HG03060 (cell line): Measurements from ENCODE around the gene RHOA.
"Not testable (repeated sequence)": the region's sequence is repeated elsewhere in the genome, so short reads cannot be mapped to it uniquely, and the experiment has no call there.

ENCODE experiments used
- ATAC-seq: cut with Tn5 transposase; IDR thresholded peaks from one replicate; pipeline ENCODE4 v1.9.1; 2021; ENCODE audit warnings: low read depth, moderate number of reproducible peaks; ENCODE audit not compliant: unreplicated experiment

Gene RHOA

GRCh38 chr3:49371946-49372345, 39.8 kb downstream of the RHOA start:
- ATAC-seq, result no peak

- no peak for ATAC-seq
These were observed 41.0 kb downstream of the RHOA start for GRCh38 chr3:49370585-49371290.

DNA sequence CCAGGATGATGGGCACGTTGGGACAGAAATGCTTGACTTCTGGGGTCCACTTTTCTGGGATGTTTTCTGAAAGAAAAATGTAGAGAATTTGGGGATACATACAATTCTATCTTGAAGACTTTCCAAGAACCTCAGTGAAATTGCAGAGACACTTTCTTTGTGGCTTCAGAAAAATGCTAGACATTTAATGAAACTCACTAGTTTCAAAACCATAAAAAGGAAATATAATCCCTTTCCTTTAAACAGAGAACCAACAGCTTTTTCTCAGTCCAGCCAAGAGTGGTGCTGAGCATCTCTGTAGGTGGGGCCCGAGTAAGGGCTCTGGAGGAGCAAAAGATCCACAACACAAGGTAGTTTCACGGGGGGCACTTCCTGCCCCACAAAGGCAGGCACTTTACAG, 49.2 kb downstream of the RHOA start:
- ATAC-seq, result no peak

DNA sequence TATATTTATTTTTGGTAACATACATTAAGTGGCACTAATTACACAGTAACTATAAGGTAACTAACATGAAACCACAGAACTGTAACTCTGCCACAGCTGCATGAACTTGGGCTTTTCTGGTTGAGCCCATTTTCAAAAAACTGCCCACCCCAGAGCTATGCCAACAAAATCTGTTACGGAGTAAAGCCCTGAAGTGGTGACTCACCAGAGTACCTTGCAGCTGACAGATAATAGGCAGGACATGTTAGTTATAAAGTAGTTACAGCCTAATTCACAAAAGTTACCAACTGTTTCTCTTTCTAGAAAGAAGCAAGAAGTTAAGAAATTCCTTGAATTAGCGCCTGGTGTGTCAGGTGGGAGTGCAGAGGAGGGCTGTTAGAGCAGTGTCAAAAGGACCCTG, 52.2 kb downstream of the RHOA start:
- ATAC-seq, result no peak

GRCh38 chr3:49358884-49359225, 52.9 kb downstream of the RHOA start:
- ATAC-seq, result no peak

- ATAC-seq, result no peak
These were observed 53.4 kb downstream of the RHOA start, which contains the start of gene GPX1 for GRCh38 chr3:49358217-49358883. Gene GPX1, minus strand, starts transcription at chr3:49358353. Its CDS starts 75 bp downstream, at chr3:49358278.

DNA sequence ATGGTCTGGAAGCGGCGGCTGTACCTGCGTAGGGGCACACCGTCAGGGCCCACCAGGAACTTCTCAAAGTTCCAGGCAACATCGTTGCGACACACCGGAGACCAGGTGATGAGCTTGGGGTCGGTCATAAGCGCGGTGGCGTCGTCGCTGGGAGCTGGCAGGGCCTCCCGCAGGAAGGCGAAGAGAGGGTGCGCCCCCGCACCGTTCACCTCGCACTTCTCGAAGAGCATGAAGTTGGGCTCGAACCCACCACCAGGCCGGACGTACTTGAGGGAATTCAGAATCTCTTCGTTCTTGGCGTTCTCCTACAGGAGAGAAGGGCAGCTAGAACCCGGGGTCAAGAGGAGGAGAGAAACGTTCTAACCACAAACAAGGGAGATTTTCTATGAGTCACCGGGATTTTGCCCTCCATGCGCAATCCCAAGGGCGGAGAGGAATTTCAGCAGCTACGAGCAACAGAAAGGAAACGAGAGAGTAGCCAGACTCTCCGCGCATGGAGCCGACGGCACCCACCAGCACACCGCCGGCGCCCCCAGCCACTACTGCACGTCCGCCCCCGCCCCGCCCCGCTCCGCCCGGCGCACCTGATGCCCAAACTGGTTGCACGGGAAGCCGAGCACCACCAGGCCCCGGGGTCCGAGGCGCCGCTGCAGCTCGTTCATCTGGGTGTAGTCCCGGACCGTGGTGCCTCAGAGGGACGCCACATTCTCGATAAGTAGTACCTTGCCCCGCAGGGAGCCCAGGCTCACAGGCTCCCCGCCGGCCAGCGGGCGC, 54.1 kb downstream of the RHOA start:
- ATAC-seq, result not testable (repeated sequence)

DNA sequence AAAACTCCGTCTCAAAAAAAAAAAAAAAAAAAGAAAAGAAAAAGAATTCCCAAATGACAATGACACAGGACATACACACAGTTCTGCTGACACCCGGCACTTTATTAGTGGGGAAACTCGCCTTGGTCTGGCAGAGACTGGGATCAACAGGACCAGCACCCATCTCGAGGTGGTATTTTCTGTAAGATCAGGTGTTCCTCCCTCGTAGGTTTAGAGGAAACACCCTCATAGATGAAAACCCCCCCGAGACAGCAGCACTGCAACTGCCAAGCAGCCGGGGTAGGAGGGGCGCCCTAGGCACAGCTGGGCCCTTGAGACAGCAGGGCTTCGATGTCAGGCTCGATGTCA, 54.7 kb downstream of the RHOA start:
- not testable (repeated sequence) for ATAC-seq

DNA sequence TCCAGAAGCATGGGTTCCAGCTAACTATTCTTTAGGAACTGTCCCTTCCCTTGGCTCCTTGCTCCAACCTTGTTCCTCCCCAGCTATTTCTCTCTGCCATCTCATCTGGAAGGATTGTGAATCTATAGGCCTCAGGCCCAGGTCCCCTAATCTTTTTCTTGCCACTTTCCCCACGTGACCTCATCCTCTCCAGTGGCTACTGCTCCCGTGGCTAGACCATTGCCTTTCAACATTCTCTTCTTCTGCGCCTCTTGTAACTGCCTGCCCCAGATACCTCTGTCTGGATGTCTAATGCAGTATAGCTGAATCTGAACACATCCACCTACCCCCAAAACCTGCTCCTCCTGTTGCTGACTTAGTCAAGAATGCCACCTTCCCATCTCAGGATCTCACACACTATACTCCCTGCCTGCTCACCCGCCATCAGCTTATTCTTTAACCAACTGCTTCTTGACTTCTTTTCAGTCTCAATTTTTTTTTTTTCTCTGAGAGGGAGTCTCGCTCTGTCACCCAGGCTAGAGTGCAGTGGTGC, 58.8 kb downstream of the RHOA start:
- ATAC-seq, result no peak

GRCh38 chr3:49352281-49352680, 59.5 kb downstream of the RHOA start:
- ATAC-seq, result no peak

DNA sequence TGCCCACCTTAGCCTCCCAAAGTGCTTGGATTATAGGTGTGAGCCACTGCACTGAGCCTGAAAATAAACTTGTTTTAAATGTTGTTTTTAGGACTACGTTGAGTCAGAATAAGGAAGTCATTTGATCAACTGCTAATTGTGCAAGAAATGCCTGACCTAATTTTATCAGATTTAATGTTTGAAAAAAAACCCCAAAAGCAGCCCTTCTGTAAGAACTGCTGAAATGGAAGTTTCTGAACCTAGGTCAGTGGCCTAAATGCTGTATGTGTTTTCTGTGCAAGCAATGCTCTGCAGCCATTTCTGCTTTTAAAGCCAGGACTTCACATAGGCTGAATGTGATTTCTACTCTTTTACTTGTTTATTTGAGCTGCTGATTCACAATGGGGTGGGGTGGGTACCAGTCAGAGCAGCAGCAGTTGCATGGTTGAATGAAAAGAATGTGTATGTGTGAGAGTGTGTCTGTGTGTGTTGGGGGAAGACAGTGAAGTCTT, 60.2 kb downstream of the RHOA start:
- ATAC-seq, result no peak

GRCh38 chr3:49349348-49350114, 62.2 kb downstream of the RHOA start:
- ATAC-seq, result no peak

DNA sequence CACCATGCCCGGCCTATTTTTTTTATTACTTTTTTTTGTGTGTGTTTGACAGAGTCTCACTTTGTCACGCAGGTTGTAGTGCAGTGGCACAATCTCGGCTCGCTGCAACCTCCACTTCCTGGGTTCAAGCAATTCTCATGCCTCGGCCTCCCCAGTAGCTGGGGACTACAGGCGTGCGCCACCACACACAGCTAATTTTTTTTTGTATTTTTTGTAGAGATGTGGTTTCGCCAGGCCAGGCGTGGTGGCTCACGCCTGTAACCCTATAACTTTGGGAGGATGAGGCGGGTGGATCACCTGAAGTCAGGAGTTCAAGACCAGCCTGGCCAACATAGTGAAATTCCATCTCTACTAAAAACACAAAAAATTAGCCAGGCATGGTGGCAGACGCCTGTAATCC, 63.4 kb downstream of the RHOA start:
- ATAC-seq, result not testable (repeated sequence)

- ATAC-seq, result no peak
These were observed 65.0 kb downstream of the RHOA start for GRCh38 chr3:49346797-49347251.

GRCh38 chr3:49343163-49343562, 68.6 kb downstream of the RHOA start:
- ATAC-seq, result no peak

DNA sequence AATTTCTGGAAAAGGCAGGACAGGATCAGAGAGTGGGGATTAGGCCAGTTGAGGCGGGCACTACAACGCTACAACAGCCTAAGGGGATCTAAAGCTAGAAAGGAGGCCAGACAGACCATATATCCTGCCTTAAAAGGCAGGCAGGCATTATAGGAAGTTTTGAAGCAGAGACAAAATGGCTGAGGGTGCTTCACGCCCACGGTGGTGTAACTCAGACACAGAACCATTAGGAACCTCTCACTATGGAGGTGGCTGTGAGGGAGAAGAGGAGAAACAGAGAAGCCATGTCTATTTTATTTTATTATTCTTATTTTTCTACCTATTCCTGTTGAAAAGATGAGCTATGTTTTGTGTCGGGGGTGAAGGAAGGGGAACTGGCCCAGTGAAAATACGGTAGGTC, 69.8 kb downstream of the RHOA start:
- ATAC-seq, result no peak

- ATAC-seq, result peak; percentile 35
These were observed 71.6 kb downstream of the RHOA start, which contains the start of gene USP4 for GRCh38 chr3:49339941-49340800. Gene USP4, minus strand, starts transcription at chr3:49340053. Its CDS starts 29 bp downstream, at chr3:49340024.

- no peak for ATAC-seq
These were observed 72.2 kb downstream of the RHOA start for GRCh38 chr3:49339581-49339940.

GRCh38 chr3:49333916-49334633, 77.7 kb downstream of the RHOA start:
- ATAC-seq, result no peak
